ENCODE data around the gene ADARB2. TPM values are rescaled to one million over a fixed set of nuclear protein-coding genes. Genes with fewer than 3 reads are reported as not detected.
A peak's percentile ranks its signal among the peaks of the same experiment; 100 is the strongest.

Gene ADARB2
- polyA plus RNA-seq, 3 donors = not detected

DNA sequence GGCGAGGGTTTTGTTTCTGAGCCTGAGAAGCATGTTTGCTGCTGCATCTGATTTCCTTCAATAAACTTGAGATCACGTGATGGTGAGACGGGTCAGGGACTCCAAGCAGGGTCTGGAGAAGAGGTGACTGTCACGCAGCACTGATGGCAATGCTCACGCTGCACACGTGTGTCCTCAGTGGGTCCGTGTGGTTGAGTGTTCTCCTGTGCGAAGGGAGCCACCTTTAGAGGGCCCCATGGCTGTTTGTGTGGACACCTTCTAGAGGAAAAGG, 580.8 kb downstream of the ADARB2 start:
- Histone ChIP-seq H3K4me2 (replicated peaks; ENCODE audit: extremely low read depth, low read length, poor library complexity, severe bottlenecking) (no peak overlapping the region), H3K27ac (ENCODE audit: low read depth in 1 of 2, low read length in 2 of 2) (no peak overlapping the region), H3K4me1 (ENCODE audit: control insufficient read depth in 1 of 2, insufficient read depth in 2 of 2, low read length in 2 of 2) (no peaks in the 10 kb centered on the region), H2AFZ (ENCODE audit: insufficient read depth, low read depth, low read length, poor library complexity, severe bottlenecking) (no peak overlapping the region), H3K36me3 (replicated peaks in 1 of 2; ENCODE audit: control insufficient read depth in 1 of 2, insufficient read depth in 2 of 2, low read length in 2 of 2) (no peaks in the 10 kb centered on the region), H3K9ac (ENCODE audit: insufficient read depth, low read length, poor library complexity, severe bottlenecking) (no peak overlapping the region), H4K20me1 (ENCODE audit: insufficient read depth, low read length) (no peaks in the 10 kb centered on the region), H3K27me3 (ENCODE audit: control insufficient read depth in 2 of 2, insufficient read depth in 2 of 2, low read length in 2 of 2) (no peaks in the 10 kb centered on the region), H3K4me3 (replicated peaks in 1 of 3; ENCODE audit: low read depth in 2 of 3, low read length in 3 of 3) (no peak overlapping the region), H3K79me2 (ENCODE audit: insufficient read depth, low read length) (no peaks in the 10 kb centered on the region), H3K9me3 (replicated peaks in 1 of 2; ENCODE audit: control insufficient read depth in 1 of 2, insufficient read depth in 1 of 2, low read length in 2 of 2) (no peaks in the 10 kb centered on the region)
- no peak overlapping the region for H3K4me3 Mint-ChIP-seq
- no peaks in the 10 kb centered on the region for H3K4me1 Mint-ChIP-seq
- no peak for DNase-seq
- intact Hi-C loops (cut with micrococcal nuclease) = no loop called here
- peaks cover 1 to 12% (median 2%) of the 10 kb centered on the region in 3 donors for H3K27me3 Mint-ChIP-seq (ENCODE audit: low read depth in 3 of 3)
- TF ChIP-seq, protein P1, sequence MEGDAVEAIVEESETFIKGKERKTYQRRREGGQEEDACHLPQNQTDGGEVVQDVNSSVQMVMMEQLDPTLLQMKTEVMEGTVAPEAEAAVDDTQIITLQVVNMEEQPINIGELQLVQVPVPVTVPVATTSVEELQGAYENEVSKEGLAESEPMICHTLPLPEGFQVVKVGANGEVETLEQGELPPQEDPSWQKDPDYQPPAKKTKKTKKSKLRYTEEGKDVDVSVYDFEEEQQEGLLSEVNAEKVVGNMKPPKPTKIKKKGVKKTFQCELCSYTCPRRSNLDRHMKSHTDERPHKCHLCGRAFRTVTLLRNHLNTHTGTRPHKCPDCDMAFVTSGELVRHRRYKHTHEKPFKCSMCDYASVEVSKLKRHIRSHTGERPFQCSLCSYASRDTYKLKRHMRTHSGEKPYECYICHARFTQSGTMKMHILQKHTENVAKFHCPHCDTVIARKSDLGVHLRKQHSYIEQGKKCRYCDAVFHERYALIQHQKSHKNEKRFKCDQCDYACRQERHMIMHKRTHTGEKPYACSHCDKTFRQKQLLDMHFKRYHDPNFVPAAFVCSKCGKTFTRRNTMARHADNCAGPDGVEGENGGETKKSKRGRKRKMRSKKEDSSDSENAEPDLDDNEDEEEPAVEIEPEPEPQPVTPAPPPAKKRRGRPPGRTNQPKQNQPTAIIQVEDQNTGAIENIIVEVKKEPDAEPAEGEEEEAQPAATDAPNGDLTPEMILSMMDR (IDR thresholded peaks at IDR 0.05) = no peak
- H3K9me3 Mint-ChIP-seq = peaks cover 0 to 1% (median 0%) of the 10 kb centered on the region in 7 donors
- WGBS (ENCODE audit: insufficient coverage) = 94% methylated on average over 8 of the region's 8 CpGs
- peak overlapping the region in 1 of 7 donors; percentile 3 for H3K27ac Mint-ChIP-seq
- no peaks in the 10 kb centered on the region for H3K36me3 Mint-ChIP-seq

DNA sequence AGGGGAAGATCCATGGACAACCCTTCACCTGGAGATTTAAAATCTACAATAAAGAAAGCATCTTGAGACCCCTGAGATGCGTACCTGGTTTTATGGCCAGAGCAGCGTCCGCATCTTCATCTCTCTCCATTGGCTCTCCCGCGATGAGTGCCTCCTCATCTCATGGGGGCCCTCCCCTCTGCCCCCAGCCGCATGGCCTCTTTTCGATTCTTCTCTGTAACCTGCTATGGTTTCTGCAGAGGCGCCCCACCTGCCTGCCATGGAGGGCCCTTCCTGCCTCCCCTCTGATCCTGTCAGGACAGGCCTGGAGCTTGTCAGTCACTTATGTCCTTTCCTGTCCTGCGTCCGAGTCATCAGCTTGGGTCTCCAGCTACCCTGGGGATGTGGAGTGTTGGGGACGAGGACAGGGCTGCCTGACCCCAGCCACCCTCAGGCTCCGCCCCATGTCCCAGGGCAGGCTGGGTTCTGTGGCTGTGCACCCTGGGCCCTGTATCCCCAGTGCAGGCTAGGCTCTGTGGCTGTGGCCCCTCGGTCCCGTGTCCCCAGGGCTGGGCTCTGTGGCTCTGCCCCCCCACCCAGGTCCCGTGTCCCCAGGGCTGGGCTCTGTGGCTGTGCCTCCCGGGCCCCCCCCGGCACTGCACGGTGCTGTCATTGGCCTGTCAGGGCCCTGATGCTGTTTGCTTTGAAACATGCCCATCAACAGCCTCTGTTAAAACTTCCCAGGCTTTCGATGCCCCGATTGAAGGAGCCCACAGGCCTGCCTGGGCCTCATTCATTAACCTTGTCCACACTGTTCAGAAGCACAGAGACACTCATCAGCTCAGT, 581.3 kb downstream of the ADARB2 start:
- Histone ChIP-seq H3K9ac (ENCODE audit: insufficient read depth, low read length, poor library complexity, severe bottlenecking) (no peak overlapping the region), H3K79me2 (ENCODE audit: insufficient read depth, low read length) (no peaks in the 10 kb centered on the region), H2AFZ (ENCODE audit: insufficient read depth, low read depth, low read length, poor library complexity, severe bottlenecking) (no peak overlapping the region), H3K4me1 (ENCODE audit: control insufficient read depth in 1 of 2, insufficient read depth in 2 of 2, low read length in 2 of 2) (no peaks in the 10 kb centered on the region), H3K9me3 (replicated peaks in 1 of 2; ENCODE audit: control insufficient read depth in 1 of 2, insufficient read depth in 1 of 2, low read length in 2 of 2) (no peaks in the 10 kb centered on the region), H3K36me3 (replicated peaks in 1 of 2; ENCODE audit: control insufficient read depth in 1 of 2, insufficient read depth in 2 of 2, low read length in 2 of 2) (no peaks in the 10 kb centered on the region), H3K4me2 (replicated peaks; ENCODE audit: extremely low read depth, low read length, poor library complexity, severe bottlenecking) (no peak overlapping the region), H3K27ac (ENCODE audit: low read depth in 1 of 2, low read length in 2 of 2) (no peak overlapping the region), H3K4me3 (replicated peaks in 1 of 3; ENCODE audit: low read depth in 2 of 3, low read length in 3 of 3) (no peak overlapping the region), H3K27me3 (ENCODE audit: control insufficient read depth in 2 of 2, insufficient read depth in 2 of 2, low read length in 2 of 2) (no peaks in the 10 kb centered on the region), H4K20me1 (ENCODE audit: insufficient read depth, low read length) (no peaks in the 10 kb centered on the region)
- Mint-ChIP-seq H3K27me3 (ENCODE audit: low read depth in 3 of 3) (peaks cover 1 to 12% (median 2%) of the 10 kb centered on the region in 3 donors), H3K4me3 (no peak overlapping the region), H3K4me1 (no peaks in the 10 kb centered on the region), H3K9me3 (peaks cover 0 to 1% (median 0%) of the 10 kb centered on the region in 7 donors), H3K27ac (peak overlapping the region in 1 of 7 donors; percentile 3), H3K36me3 (no peaks in the 10 kb centered on the region)
- TF ChIP-seq, protein P1 (IDR thresholded peaks at IDR 0.05) = no peak
- intact Hi-C loops (cut with micrococcal nuclease) = no loop called here
- 95% methylated on average over 19 of the region's 20 CpGs for WGBS (ENCODE audit: insufficient coverage)
- DNase-seq = no peak
